NCI-H510A treated with DMSO at 0.1 percent for 48 hours (cell line): ENCODE data around the gene SULT1B1.
A peak's percentile ranks its signal among the peaks of the same experiment; 100 is the strongest.
"Not testable (repeated sequence)": the region's sequence is repeated elsewhere in the genome, so short reads cannot be mapped to it uniquely, and the experiment has no call there.

Experiments used
- DNase-seq: peaks from one replicate; lab custom pipeline; 2025; lab: John Stamatoyannopoulos, UW

SULT1B1 gene

GRCh38 chr4:69760455-69760854 lies at the start of gene SULT1B1:
Gene SULT1B1, minus strand, starts transcription at chr4:69760620. Its CDS starts 5,403 bp downstream, at chr4:69755217.
- no peak for DNase-seq

DNA sequence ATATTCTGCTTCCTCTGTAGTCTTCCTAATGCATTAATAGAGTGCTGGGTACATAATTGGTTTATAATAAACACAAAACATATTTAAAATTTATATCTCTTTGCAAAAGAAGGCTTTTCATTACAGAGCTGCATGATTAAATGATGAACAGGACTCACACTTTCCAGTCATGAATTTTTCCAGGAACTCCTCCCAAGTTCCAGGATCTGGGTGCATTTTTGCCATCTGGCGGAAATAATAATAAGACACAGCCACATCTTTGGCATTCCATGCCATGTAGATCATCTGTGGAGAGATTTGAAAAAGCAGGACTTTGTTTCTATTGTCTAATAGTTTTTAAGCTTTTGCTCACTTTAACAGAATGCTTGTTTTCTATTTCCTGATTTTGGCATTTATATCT lies 40.2 kb upstream of the SULT1B1 start:
- DNase-seq: no peak

DNA sequence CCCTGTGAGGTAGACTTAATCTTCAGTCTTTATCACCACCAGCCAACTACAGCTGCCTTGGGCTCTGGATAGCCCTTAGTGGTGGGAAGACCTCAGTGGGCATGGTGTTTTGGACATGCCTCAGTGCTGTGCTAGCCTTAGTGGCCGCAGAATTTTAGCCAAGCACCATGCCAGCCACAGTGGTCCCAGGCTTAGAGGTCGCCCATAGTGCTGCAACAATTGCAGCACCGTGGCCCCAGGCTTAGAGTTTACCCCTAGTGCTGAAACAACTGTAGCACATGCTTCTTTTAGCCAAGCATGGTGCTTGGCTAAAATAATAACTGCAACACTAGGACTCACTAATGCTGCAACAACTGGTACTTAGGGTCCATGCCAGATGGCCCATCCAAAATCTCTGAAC lies 38.9 kb upstream of the SULT1B1 start:
- no peak for DNase-seq

DNA sequence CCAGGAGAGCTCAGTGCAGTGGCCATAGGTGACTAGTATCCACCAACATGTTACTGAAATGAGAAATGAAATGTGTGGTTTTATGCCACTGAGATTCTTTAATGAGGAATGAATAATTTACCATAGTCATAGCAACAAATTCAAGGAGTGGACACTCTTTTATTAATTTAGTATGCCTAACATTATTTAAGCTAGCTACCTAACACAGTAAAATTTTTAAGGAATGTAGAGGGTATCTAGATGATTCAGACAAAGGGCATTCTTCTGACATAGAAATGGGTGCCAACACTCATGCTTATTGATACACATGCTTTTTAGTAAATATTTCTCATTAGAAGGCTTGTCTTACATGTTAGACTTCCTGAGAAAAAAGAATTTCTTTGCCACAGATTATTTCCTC lies 33.3 kb upstream of the SULT1B1 start:
- no peak for DNase-seq

GRCh38 chr4:69787879-69788278 lies 27.5 kb upstream of the SULT1B1 start:
- DNase-seq: no peak

GRCh38 chr4:69786547-69786946 lies 26.1 kb upstream of the SULT1B1 start:
- no peak for DNase-seq

DNA sequence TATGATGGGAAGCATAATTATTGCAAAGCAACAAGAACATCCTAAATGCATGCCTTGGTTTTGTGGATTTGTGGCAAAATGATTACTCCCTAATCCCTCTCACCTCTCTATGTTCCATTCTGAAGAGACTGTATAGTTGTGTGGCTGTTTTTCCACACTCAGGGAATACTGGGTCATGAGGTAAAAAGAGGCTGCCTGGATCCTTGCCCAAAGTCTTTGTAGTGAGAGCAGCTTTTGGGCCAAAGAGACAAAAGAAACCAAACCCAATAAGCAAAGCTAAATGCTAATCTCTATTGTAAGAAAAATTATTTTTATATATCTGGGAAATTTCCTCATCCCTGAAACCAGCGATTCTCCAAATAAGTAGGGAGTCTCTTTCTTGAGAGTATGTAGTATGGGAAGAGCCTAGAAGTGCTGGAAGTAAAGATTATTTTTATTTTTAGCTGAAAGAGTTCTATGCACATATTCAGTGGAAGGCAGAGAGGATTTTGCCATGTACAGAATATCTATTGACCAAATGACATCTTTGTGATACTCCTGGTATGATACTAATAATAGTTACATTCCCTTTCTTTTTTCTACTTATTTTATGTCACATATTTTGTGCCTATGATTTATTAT lies 24.9 kb upstream of the SULT1B1 start:
- DNase-seq: no peak

- no peak for DNase-seq
These were observed 22.4 kb upstream of the SULT1B1 start for GRCh38 chr4:69782651-69783310.

- DNase-seq: peak; percentile 90
These were observed 21.3 kb upstream of the SULT1B1 start for GRCh38 chr4:69781458-69782418.

- DNase-seq: no peak
These were observed 19.7 kb upstream of the SULT1B1 start for GRCh38 chr4:69780141-69780540.

GRCh38 chr4:69776696-69777095 lies 16.3 kb upstream of the SULT1B1 start:
- DNase-seq: no peak

GRCh38 chr4:69775321-69775867 lies 15.0 kb upstream of the SULT1B1 start:
- DNase-seq: no peak

DNA sequence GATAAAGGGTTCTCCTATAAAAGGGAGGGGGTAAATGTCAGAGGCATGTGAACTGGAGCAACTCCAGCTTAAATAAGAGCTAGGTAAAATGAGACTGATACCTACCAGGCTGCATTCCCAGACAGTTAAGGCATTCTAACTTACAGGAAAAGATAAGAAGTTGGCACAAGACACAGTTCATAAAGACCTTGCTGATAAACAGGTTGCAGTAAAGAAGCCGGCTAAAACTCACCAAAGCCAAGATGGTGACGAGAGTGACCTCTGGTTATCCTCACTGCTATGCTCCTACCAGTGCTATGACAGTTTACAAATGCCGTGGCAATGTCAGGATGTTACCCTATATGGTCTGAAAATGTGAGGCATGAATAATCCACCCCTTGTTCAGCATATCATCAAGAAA lies 13.1 kb upstream of the SULT1B1 start:
- DNase-seq: no peak

DNA sequence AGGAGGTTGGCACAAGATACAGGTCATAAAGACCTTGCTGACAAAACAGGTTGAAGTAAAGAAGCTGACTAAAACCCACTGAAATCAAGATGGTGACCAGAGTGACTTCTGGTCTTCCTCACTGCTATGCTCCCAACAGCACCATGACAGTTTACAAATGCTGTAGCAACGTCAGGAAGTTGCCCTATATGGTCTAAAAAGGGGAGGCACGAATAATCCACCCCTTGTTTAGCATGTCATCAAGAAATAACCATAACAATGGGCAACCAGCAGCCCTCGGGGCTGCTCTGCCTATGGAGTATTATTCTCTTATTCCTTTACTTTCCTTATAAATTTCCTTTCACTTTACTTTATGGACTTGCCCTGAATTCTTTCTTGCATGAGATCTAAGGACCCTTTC lies 8.1 kb upstream of the SULT1B1 start:
- DNase-seq: not testable (repeated sequence)

- no peak for DNase-seq
These were observed 5.3 kb upstream of the SULT1B1 start for GRCh38 chr4:69765751-69766150.

DNA sequence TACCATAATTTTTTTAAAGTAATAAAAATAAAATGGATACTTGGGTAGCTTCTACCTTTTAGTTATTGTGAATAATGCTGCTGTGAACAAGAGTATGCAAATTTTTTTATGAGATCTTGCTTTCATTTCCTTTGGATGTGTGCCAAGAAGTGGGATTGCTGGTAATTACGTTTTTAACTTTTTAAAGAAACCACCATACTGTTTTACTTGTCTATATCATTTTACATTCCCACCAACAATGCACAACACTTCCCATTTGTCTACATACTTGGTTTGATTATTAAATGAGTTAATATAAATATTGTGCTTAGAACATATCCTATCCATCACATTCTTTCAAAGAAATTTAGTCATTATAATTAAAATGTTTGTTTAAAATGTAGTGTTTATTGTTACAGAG lies 3.9 kb upstream of the SULT1B1 start:
- no peak for DNase-seq

GRCh38 chr4:69763233-69763632 lies 2.8 kb upstream of the SULT1B1 start:
- DNase-seq: no peak

GRCh38 chr4:69759189-69759604 lies 1.2 kb downstream of the SULT1B1 start:
- no peak for DNase-seq

DNA sequence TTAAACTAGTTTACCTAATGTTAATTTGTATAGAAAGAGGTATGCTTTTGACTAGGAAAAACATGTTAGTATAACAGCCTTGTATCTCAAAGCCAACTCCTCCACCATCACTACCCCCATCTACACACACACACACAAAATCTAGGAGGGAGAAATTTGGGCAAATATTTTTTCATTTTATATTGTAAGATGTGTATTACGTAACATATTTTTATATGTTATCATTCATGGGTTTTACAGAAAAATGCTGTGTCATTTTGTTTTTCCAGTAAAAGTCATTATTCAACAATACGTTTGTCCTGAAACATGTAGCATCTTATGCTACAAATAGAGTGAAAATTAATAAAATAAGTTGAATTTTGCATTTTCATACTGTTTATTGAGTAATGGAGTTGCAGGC lies 3.0 kb downstream of the SULT1B1 start:
- DNase-seq: no peak

DNA sequence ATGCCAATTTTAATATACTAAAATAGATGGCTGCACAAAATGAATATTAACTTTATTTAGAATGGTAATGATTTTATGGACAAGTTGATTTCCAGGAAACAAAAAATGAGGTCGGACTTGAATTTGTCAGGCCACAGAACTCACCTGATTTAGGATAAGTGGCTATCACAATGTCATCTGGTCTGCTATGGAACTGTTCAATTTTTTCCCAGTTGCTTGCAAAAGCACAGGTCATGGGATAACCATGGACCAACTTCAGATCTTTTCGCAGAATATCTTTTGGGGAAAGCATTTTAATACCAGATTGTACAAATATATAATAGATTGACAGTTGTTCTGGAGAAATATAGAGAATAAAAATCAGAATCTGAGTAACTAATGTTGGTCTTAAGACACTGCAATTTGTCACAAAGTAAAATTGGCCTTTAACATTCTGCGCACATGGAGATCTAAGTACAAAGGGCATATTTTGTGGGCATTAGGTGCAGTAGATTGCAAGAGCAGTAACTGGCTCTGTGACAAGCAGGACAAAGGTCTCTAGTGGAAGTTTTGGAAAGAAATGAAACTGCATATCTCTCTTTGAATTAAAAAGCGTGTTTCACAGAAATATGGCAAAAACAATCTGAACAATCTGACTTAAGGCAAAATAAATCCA lies 5.4 kb downstream of the SULT1B1 start:
- no peak for DNase-seq

- no peak for DNase-seq
These were observed 6.7 kb downstream of the SULT1B1 start for GRCh38 chr4:69753686-69754085.

DNA sequence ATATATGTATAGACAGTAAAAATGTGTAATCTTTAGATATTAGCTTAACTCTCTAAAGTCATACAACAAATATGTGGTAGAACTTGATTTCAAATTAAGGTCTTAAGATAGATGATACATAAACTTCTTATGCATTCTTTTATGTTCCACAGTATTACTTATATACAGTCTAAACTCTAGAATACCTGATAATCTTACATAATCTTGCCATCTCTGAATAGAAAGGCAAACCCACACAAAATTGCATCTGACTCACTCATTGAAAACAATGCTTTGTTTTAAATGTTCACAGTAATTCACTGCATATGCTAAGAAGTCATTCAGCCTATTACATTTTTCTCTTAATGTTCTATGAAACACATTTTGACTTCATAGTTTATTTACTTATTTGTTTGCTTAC lies 10.1 kb downstream of the SULT1B1 start:
- DNase-seq: no peak
